ENCODE measurements around the gene LRP8. TPM values are rescaled to one million over a fixed set of nuclear protein-coding genes. Genes with fewer than 3 reads are reported as not detected.

LRP8 gene
- total RNA-seq, 1 experiment from 2014 or later, result 69.5 TPM

DNA sequence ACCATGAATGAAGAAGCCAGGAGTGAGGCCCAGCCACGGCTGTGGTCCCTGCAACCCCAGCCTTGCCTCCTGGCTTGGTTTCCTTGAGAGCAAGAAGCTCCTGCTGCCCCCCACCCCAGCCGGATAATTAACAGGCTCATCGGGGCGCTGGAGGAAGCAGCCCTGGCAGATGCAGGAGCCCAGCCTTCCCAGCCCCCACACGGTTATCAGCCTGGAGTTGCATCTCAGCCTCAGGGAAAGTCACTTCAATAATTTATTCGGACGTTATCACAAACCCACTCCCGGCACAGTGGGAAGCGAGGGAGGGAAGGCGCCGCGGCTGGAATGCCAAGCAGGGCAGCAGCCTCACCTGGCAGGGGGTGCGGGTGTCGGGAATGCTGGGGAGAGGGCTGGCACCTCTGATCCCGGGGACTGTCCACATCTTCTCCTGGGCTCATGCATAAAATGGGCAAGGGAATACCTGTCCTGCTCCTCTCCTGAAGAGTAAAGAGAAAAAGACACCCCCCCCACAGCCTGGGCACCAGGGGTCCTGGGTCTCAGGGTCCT is 43.3 kb upstream of the LRP8 start:
- Mint-ChIP-seq H3K4me1 (peaks cover 11% of the 10 kb centered on the region), H3K27me3 (ENCODE audit: low read depth) (peaks cover 16% of the 10 kb centered on the region), H3K36me3 (no peaks in the 10 kb centered on the region), H3K4me3 (no peak overlapping the region), H3K9me3 (no peaks in the 10 kb centered on the region), H3K27ac (no peak overlapping the region)
- no peak; the same call in 1 of the 2 replicates for ATAC-seq
- 0 out of 2 replicates have a peak, but pooled peaks have one; percentile 26 for TF ChIP-seq ZNF423 (CRISPR knock-in tag; IDR thresholded peaks at IDR 0.05)
- TF ChIP-seq EMX1 (CRISPR knock-in tag; IDR thresholded peaks at IDR 0.05), result no peak
- ChIA-PET CTCF (interaction anchor here (1.0 kb wide), 1 partner anchor 22 kb away, joined by 3 read pairs; no protein-coding TSS in a partner anchor), POLR2A (interaction anchor here (1.0 kb wide), 1 partner anchor 44 kb away, joined by 3 read pairs; the partner anchor contains the start of gene LRP8)
- DNase-seq (ENCODE audit: low spot score), result no peak

DNA sequence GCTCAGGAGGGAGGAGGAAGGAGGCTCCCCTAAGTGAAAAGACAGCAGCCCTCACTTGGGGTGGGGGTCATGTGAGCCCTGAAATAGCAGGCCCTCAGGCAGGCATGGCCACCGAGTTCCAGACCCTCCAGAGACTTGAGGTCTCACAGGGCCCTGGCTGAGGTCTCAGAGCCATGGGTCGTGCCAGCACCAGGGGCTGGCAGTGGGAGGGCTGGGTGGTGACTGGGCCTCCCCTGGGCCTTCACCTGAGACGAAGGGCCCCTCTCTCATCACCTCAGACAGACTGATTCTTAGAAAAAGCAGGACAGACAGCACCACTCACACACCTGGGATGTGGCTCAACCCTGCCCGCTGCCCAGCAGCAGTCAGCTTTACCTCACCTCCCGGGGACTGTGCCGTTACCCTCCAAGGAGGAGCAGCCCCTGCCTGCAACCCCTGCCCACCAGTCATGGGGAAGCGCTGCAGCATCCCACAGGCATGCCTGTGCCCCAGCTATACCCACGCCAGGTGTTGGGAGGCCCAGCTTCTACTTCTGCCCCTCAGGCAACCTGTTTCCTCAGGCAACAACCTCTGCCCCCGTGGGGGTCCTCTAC is 42.6 kb upstream of the LRP8 start:
- Mint-ChIP-seq H3K9me3 (no peaks in the 10 kb centered on the region), H3K4me3 (no peak overlapping the region), H3K4me1 (peaks cover 5% of the 10 kb centered on the region), H3K27ac (no peak overlapping the region), H3K27me3 (ENCODE audit: low read depth) (peaks cover 23% of the 10 kb centered on the region), H3K36me3 (no peaks in the 10 kb centered on the region)
- POLR2A ChIA-PET, result no interaction called here
- ATAC-seq (no peak), DNase-seq (ENCODE audit: low spot score) (no peak)
- CTCF ChIA-PET, result interaction anchor here (2.3 kb wide), 1 partner anchor 22 kb away, joined by 10 read pairs; no protein-coding TSS in a partner anchor
- TF ChIP-seq ZNF671 (CRISPR knock-in tag; IDR thresholded peaks at IDR 0.05) (no peak), ZNF121 (CRISPR knock-in tag; IDR thresholded peaks at IDR 0.05) (no peak), ATF1 (CRISPR knock-in tag; IDR thresholded peaks at IDR 0.05) (no peak), ZNF263 (CRISPR knock-in tag; IDR thresholded peaks at IDR 0.05; ENCODE audit: low read depth) (no peak), SP1 (CRISPR knock-in tag; conservative IDR thresholded peaks at IDR 0.05) (no peak), ESRRA (CRISPR knock-in tag; IDR thresholded peaks at IDR 0.05; ENCODE audit: borderline replicate concordance) (no peak), NR3C1 (CRISPR knock-in tag; conservative IDR thresholded peaks at IDR 0.05; ENCODE audit: low read depth) (no peak), SMAD3 (CRISPR knock-in tag; IDR thresholded peaks at IDR 0.05; ENCODE audit: borderline replicate concordance) (no peak), GABPB1 (CRISPR knock-in tag; IDR thresholded peaks at IDR 0.05) (no peak), JUN (CRISPR knock-in tag; IDR thresholded peaks at IDR 0.05) (no peak), ZNF416 (CRISPR knock-in tag; IDR thresholded peaks at IDR 0.05) (no peak)
- TF ChIP-seq, protein P1, sequence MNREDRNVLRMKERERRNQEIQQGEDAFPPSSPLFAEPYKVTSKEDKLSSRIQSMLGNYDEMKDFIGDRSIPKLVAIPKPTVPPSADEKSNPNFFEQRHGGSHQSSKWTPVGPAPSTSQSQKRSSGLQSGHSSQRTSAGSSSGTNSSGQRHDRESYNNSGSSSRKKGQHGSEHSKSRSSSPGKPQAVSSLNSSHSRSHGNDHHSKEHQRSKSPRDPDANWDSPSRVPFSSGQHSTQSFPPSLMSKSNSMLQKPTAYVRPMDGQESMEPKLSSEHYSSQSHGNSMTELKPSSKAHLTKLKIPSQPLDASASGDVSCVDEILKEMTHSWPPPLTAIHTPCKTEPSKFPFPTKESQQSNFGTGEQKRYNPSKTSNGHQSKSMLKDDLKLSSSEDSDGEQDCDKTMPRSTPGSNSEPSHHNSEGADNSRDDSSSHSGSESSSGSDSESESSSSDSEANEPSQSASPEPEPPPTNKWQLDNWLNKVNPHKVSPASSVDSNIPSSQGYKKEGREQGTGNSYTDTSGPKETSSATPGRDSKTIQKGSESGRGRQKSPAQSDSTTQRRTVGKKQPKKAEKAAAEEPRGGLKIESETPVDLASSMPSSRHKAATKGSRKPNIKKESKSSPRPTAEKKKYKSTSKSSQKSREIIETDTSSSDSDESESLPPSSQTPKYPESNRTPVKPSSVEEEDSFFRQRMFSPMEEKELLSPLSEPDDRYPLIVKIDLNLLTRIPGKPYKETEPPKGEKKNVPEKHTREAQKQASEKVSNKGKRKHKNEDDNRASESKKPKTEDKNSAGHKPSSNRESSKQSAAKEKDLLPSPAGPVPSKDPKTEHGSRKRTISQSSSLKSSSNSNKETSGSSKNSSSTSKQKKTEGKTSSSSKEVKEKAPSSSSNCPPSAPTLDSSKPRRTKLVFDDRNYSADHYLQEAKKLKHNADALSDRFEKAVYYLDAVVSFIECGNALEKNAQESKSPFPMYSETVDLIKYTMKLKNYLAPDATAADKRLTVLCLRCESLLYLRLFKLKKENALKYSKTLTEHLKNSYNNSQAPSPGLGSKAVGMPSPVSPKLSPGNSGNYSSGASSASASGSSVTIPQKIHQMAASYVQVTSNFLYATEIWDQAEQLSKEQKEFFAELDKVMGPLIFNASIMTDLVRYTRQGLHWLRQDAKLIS (CRISPR knock-in tag; IDR thresholded peaks at IDR 0.05; ENCODE audit: borderline replicate concordance), result no peak
- TF ChIP-seq, protein P2, sequence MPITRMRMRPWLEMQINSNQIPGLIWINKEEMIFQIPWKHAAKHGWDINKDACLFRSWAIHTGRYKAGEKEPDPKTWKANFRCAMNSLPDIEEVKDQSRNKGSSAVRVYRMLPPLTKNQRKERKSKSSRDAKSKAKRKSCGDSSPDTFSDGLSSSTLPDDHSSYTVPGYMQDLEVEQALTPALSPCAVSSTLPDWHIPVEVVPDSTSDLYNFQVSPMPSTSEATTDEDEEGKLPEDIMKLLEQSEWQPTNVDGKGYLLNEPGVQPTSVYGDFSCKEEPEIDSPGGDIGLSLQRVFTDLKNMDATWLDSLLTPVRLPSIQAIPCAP (CRISPR knock-in tag; IDR thresholded peaks at IDR 0.05), result no peak
- TF ChIP-seq, protein P3, sequence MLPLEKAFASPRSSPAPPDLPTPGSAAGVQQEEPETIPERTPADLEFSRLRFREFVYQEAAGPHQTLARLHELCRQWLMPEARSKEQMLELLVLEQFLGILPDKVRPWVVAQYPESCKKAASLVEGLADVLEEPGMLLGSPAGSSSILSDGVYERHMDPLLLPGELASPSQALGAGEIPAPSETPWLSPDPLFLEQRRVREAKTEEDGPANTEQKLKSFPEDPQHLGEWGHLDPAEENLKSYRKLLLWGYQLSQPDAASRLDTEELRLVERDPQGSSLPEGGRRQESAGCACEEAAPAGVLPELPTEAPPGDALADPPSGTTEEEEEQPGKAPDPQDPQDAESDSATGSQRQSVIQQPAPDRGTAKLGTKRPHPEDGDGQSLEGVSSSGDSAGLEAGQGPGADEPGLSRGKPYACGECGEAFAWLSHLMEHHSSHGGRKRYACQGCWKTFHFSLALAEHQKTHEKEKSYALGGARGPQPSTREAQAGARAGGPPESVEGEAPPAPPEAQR (CRISPR knock-in tag; IDR thresholded peaks at IDR 0.05), result no peak
- TF ChIP-seq, protein P4, sequence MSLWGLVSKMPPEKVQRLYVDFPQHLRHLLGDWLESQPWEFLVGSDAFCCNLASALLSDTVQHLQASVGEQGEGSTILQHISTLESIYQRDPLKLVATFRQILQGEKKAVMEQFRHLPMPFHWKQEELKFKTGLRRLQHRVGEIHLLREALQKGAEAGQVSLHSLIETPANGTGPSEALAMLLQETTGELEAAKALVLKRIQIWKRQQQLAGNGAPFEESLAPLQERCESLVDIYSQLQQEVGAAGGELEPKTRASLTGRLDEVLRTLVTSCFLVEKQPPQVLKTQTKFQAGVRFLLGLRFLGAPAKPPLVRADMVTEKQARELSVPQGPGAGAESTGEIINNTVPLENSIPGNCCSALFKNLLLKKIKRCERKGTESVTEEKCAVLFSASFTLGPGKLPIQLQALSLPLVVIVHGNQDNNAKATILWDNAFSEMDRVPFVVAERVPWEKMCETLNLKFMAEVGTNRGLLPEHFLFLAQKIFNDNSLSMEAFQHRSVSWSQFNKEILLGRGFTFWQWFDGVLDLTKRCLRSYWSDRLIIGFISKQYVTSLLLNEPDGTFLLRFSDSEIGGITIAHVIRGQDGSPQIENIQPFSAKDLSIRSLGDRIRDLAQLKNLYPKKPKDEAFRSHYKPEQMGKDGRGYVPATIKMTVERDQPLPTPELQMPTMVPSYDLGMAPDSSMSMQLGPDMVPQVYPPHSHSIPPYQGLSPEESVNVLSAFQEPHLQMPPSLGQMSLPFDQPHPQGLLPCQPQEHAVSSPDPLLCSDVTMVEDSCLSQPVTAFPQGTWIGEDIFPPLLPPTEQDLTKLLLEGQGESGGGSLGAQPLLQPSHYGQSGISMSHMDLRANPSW (CRISPR knock-in tag; conservative IDR thresholded peaks at IDR 0.05; ENCODE audit: low read depth), result no peak
- TF ChIP-seq, protein P5, sequence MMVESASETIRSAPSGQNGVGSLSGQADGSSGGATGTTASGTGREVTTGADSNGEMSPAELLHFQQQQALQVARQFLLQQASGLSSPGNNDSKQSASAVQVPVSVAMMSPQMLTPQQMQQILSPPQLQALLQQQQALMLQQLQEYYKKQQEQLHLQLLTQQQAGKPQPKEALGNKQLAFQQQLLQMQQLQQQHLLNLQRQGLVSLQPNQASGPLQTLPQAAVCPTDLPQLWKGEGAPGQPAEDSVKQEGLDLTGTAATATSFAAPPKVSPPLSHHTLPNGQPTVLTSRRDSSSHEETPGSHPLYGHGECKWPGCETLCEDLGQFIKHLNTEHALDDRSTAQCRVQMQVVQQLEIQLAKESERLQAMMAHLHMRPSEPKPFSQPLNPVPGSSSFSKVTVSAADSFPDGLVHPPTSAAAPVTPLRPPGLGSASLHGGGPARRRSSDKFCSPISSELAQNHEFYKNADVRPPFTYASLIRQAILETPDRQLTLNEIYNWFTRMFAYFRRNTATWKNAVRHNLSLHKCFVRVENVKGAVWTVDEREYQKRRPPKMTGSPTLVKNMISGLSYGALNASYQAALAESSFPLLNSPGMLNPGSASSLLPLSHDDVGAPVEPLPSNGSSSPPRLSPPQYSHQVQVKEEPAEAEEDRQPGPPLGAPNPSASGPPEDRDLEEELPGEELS (CRISPR knock-in tag; IDR thresholded peaks at IDR 0.05), result no peak
- TF ChIP-seq, protein P6, sequence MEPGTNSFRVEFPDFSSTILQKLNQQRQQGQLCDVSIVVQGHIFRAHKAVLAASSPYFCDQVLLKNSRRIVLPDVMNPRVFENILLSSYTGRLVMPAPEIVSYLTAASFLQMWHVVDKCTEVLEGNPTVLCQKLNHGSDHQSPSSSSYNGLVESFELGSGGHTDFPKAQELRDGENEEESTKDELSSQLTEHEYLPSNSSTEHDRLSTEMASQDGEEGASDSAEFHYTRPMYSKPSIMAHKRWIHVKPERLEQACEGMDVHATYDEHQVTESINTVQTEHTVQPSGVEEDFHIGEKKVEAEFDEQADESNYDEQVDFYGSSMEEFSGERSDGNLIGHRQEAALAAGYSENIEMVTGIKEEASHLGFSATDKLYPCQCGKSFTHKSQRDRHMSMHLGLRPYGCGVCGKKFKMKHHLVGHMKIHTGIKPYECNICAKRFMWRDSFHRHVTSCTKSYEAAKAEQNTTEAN (CRISPR knock-in tag; IDR thresholded peaks at IDR 0.05), result no peak
- TF ChIP-seq, protein P7, sequence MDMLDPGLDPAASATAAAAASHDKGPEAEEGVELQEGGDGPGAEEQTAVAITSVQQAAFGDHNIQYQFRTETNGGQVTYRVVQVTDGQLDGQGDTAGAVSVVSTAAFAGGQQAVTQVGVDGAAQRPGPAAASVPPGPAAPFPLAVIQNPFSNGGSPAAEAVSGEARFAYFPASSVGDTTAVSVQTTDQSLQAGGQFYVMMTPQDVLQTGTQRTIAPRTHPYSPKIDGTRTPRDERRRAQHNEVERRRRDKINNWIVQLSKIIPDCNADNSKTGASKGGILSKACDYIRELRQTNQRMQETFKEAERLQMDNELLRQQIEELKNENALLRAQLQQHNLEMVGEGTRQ (CRISPR knock-in tag; IDR thresholded peaks at IDR 0.05), result no peak
